Panc1 (cell line): ENCODE results near the gene ZNF414. TPM values are rescaled to one million over a fixed set of nuclear protein-coding genes. Genes with fewer than 3 reads are reported as not detected.
A peak's percentile ranks its signal among the peaks of the same experiment; 100 is the strongest.

ENCODE experiments used
- ATAC-seq: fragments of 200-7000 bp; cut with Tn5 transposase; 2 replicates; pipeline ENCODE4 v1.9.1; 2020; ENCODE audit warnings: mild to moderate bottlenecking, moderate library complexity
- BruUV-seq: library from RNA; stranded (reverse); fragments of 400-500 nt; replicated peaks from 2 replicates; lab custom pipeline; 2021; lab: Mats Ljungman, UMichigan
- CTCF ChIA-PET: fragments of 300-600 bp; sonication (Branson Sonifier 250); formaldehyde crosslinking; loops from one replicate; lab custom pipeline; 2022; ENCODE audit warnings: antibody characterized with exemption; lab: Charles Lee
- POLR2A ChIA-PET: fragments of 300-600 bp; sonication (Branson Sonifier 250); formaldehyde crosslinking; loops from one replicate; lab custom pipeline; 2022; ENCODE audit warnings: antibody characterized with exemption; lab: Charles Lee
- DNase-seq: peaks from one replicate; pipeline ENCODE4 v3.0.0-alpha.2; 2010; ENCODE audit warnings: low read depth, low spot score
- H3K27ac ChIP-seq: 2 replicates; pipeline ENCODE4 v1.5.1; 2011; ENCODE audit warnings: mild to moderate bottlenecking, low read length, inconsistent platforms
- H3K27me3 ChIP-seq: fragments of 200-500 bp; sonication (Bioruptor generic); 2 replicates; pipeline ENCODE4 v1.6.0; 2014; ENCODE audit warnings: low read length, inconsistent platforms; ENCODE audit not compliant: control insufficient read depth, insufficient read depth
- H3K36me3 ChIP-seq: fragments of 200-500 bp; sonication (Bioruptor generic); 2 replicates; pipeline ENCODE4 v1.5.1; 2014; ENCODE audit warnings: inconsistent platforms, mild to moderate bottlenecking, low read length, moderate library complexity; ENCODE audit not compliant: control insufficient read depth, insufficient read depth
- H3K4me1 ChIP-seq: 2 replicates; pipeline ENCODE4 v1.5.1; 2011; ENCODE audit warnings: inconsistent platforms, mild to moderate bottlenecking, low read length, moderate library complexity; ENCODE audit not compliant: control insufficient read depth, insufficient read depth
- H3K4me3 ChIP-seq, 2 experiments: 2 replicates each; pipeline ENCODE4 v1.5.1; 2011 to 2012; ENCODE audit warnings: low read depth in 2 of 2, low read length in 2 of 2, mild to moderate bottlenecking in 2 of 2, inconsistent platforms in 1 of 2, moderate library complexity in 1 of 2
- H3K9me3 ChIP-seq: fragments of 200-500 bp; sonication (Bioruptor generic); 2 replicates; pipeline ENCODE4 v1.5.1; 2014; ENCODE audit warnings: low read depth, mild to moderate bottlenecking, inconsistent platforms, low read length, moderate library complexity; ENCODE audit not compliant: control insufficient read depth, insufficient read depth
- POLR2AphosphoS5 ChIP-seq: IDR thresholded peaks from 2 replicates; pipeline ENCODE4 v1.6.1; 2012; ENCODE audit warnings: mild to moderate bottlenecking, low read depth, low read length, moderate library complexity
- REST ChIP-seq, 2 experiments: IDR thresholded peaks; 2 replicates each; pipeline ENCODE4 v1.6.1; 2011 to 2012; ENCODE audit warnings: low read depth in 2 of 2, control low read depth in 1 of 2, low read length in 1 of 2, mild to moderate bottlenecking in 1 of 2, moderate library complexity in 1 of 2; ENCODE audit not compliant: insufficient read depth in 1 of 2
- SIN3A ChIP-seq: IDR thresholded peaks from 2 replicates; pipeline ENCODE4 v1.6.1; 2012; ENCODE audit warnings: low read depth, mild to moderate bottlenecking, low read length, moderate library complexity, borderline replicate concordance; ENCODE audit not compliant: insufficient read depth
- TCF7L2 ChIP-seq: IDR thresholded peaks from 2 replicates; pipeline ENCODE4 v1.6.1; 2011; ENCODE audit warnings: mild to moderate bottlenecking, low read depth, low read length, inconsistent platforms
- in situ Hi-C: cut with HindIII; loops from 2 replicates; pipeline ENCODE4 v1.10.0; 2016; ENCODE audit warnings: low sequenced_read_pairs, low pct_unique_long_range_greater_than_20kb
- intact Hi-C: fragments of 100-400 bp; cut with micrococcal nuclease; formaldehyde crosslinking; loops from one replicate; pipeline ENCODE4 v1.10.0; 2022; ENCODE audit not compliant: unreplicated experiment
- total RNA-seq: library from RNA; stranded (reverse); gene quantifications from one replicate; pipeline ENCODE4 v1.2.1, GENCODE V29; 2021; ENCODE audit not compliant: unreplicated experiment
- TF ChIP-seq, protein P1 (sequence below): fragments of 450-650 bp; IDR thresholded peaks from 2 replicates; pipeline ENCODE4 v1.5.1; 2017; ENCODE audit warnings: mild to moderate bottlenecking

The ZNF414 gene
- total RNA-seq, 1 experiment from 2014 or later: 37.1 TPM

DNA sequence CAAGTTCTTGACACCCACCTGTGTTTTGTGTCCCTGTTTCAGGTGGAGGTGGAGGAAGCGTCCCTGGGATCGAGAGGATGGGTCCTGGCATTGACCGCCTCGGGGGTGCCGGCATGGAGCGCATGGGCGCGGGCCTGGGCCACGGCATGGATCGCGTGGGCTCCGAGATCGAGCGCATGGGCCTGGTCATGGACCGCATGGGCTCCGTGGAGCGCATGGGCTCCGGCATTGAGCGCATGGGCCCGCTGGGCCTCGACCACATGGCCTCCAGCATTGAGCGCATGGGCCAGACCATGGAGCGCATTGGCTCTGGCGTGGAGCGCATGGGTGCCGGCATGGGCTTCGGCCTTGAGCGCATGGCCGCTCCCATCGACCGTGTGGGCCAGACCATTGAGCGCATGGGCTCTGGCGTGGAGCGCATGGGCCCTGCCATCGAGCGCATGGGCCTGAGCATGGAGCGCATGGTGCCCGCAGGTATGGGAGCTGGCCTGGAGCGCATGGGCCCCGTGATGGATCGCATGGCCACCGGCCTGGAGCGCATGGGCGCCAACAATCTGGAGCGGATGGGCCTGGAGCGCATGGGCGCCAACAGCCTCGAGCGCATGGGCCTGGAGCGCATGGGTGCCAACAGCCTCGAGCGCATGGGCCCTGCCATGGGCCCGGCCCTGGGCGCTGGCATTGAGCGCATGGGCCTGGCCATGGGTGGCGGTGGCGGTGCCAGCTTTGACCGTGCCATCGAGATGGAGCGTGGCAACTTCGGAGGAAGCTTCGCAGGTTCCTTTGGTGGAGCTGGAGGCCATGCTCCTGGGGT, 28.2 kb downstream of the ZNF414 start:
- TF ChIP-seq REST (IDR thresholded peaks at IDR 0.05; ENCODE audit: insufficient read depth in 1 of 2, low read depth in 2 of 2, low read length in 1 of 2): no peak
- no peak for TF ChIP-seq TCF7L2
- TF ChIP-seq SIN3A: no peak
- TF ChIP-seq POLR2AphosphoS5: no peak
- TF ChIP-seq, protein P1, sequence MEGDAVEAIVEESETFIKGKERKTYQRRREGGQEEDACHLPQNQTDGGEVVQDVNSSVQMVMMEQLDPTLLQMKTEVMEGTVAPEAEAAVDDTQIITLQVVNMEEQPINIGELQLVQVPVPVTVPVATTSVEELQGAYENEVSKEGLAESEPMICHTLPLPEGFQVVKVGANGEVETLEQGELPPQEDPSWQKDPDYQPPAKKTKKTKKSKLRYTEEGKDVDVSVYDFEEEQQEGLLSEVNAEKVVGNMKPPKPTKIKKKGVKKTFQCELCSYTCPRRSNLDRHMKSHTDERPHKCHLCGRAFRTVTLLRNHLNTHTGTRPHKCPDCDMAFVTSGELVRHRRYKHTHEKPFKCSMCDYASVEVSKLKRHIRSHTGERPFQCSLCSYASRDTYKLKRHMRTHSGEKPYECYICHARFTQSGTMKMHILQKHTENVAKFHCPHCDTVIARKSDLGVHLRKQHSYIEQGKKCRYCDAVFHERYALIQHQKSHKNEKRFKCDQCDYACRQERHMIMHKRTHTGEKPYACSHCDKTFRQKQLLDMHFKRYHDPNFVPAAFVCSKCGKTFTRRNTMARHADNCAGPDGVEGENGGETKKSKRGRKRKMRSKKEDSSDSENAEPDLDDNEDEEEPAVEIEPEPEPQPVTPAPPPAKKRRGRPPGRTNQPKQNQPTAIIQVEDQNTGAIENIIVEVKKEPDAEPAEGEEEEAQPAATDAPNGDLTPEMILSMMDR: no peak
- in situ Hi-C loops (no loop called here), intact Hi-C loops (no loop called here)
- TSS peak; percentile 94 for BruUV-seq
- POLR2A ChIA-PET: no interaction called here
- Histone ChIP-seq H3K27ac (no peak overlapping the region), H3K9me3 (no peaks in the 10 kb centered on the region), H3K36me3 (peaks cover 8% of the 10 kb centered on the region), H3K4me1 (no peaks in the 10 kb centered on the region), H3K27me3 (no peaks in the 10 kb centered on the region), H3K4me3 (no peak overlapping the region)
- ATAC-seq (no peak), DNase-seq (no peak)
- CTCF ChIA-PET: interaction anchor here (0.6 kb wide), 1 partner anchor 126 kb away, joined by 8 read pairs; no protein-coding TSS in a partner anchor

GRCh38 chr19:8484331-8484894, 29.6 kb downstream of the ZNF414 start:
- POLR2A ChIA-PET: interaction anchor here (0.7 kb wide), 2 partner anchors 28 to 459 kb away, joined by 4 to 11 read pairs; no protein-coding TSS in a partner anchor
- in situ Hi-C loops: no loop called here
- no peak overlapping the region for H3K4me3 ChIP-seq
- no peaks in the 10 kb centered on the region for H3K27me3 ChIP-seq
- DNase-seq (no peak), ATAC-seq (no peak)
- TF ChIP-seq SIN3A (no peak), REST (IDR thresholded peaks at IDR 0.05; ENCODE audit: insufficient read depth in 1 of 2, low read depth in 2 of 2, low read length in 1 of 2) (no peak), POLR2AphosphoS5 (no peak), TCF7L2 (no peak)
- TF ChIP-seq, protein P1: no peak
- peaks cover 8% of the 10 kb centered on the region for H3K36me3 ChIP-seq
- CTCF ChIA-PET: no interaction called here
- H3K4me1 ChIP-seq: no peaks in the 10 kb centered on the region
- intact Hi-C loops: no loop called here
- BruUV-seq: no TSS peak
- no peaks in the 10 kb centered on the region for H3K9me3 ChIP-seq
- H3K27ac ChIP-seq: no peak overlapping the region
